Fibroblast of lung (primary cell): ENCODE data around the gene SCN4A. TPM values are rescaled to one million over a fixed set of nuclear protein-coding genes. Genes with fewer than 3 reads are reported as not detected.

Experiments used
- DNase-seq, 2 donors: peaks; one replicate each; pipeline versions ENCODE4 v3.0.0 to v3.0.0-alpha.2; 2010; ENCODE audit warnings: low read depth in 2 of 2
- H2AFZ ChIP-seq: 2 replicates; pipeline ENCODE4 v1.5.1; 2012; ENCODE audit warnings: low read length, control low read depth, inconsistent platforms
- H3K27ac ChIP-seq: 2 replicates; pipeline ENCODE4 v1.5.1; 2011; ENCODE audit warnings: low read length, control low read depth; ENCODE audit not compliant: insufficient read depth
- H3K27me3 ChIP-seq: 2 replicates; pipeline ENCODE4 v1.5.1; 2011; ENCODE audit warnings: mild to moderate bottlenecking, low read length; ENCODE audit not compliant: control insufficient read depth, insufficient read depth
- H3K36me3 ChIP-seq: 2 replicates; pipeline ENCODE4 v1.5.1; 2011; ENCODE audit warnings: low read length; ENCODE audit not compliant: control insufficient read depth, insufficient read depth
- H3K4me1 ChIP-seq: 2 replicates; pipeline ENCODE4 v1.5.1; 2011; ENCODE audit warnings: low read length; ENCODE audit not compliant: control insufficient read depth, insufficient read depth; ENCODE audit errors: extremely low read depth
- H3K4me2 ChIP-seq: 2 replicates; pipeline ENCODE4 v1.5.1; 2011; ENCODE audit warnings: low read length, control low read depth; ENCODE audit not compliant: insufficient read depth; ENCODE audit errors: extremely low read depth
- H3K4me3 ChIP-seq, 4 experiments: fragments of 200-600 bp in 1 of 4; sonication (generic) in 1 of 4; replicated peaks in 1 of 4; 2 replicates each; pipeline ENCODE4 v1.5.1; 2011 to 2016; ENCODE audit warnings: low read length in 4 of 4, low read depth in 3 of 4, mild to moderate bottlenecking in 3 of 4, control low read depth in 2 of 4, inconsistent platforms in 1 of 4, mixed read lengths in 1 of 4; ENCODE audit not compliant: insufficient read depth in 1 of 4; ENCODE audit errors: control extremely low read depth in 1 of 4
- H3K79me2 ChIP-seq: 2 replicates; pipeline ENCODE4 v1.5.1; 2012; ENCODE audit warnings: mild to moderate bottlenecking, low read length, inconsistent platforms; ENCODE audit not compliant: control insufficient read depth, insufficient read depth
- H3K9ac ChIP-seq: 2 replicates; pipeline ENCODE4 v1.5.1; 2011; ENCODE audit warnings: mild to moderate bottlenecking, low read length, control low read depth; ENCODE audit not compliant: insufficient read depth
- H3K9me3 ChIP-seq: 2 replicates; pipeline ENCODE4 v1.5.1; 2012; ENCODE audit warnings: low read depth, low read length; ENCODE audit not compliant: control insufficient read depth, insufficient read depth
- H4K20me1 ChIP-seq: 2 replicates; pipeline ENCODE4 v1.5.1; 2011; ENCODE audit warnings: low read length; ENCODE audit not compliant: control insufficient read depth, insufficient read depth; ENCODE audit errors: extremely low read depth
- CTCF ChIP-seq, 2 donors: IDR thresholded peaks in 1 of 2; conservative IDR thresholded peaks in 1 of 2; 1 replicate in 1 of 2; 2 replicates in 1 of 2; pipeline ENCODE4 v1.5.1; 2011 to 2012; ENCODE audit warnings: low read length in 2 of 2, control low read depth in 1 of 2, inconsistent platforms in 1 of 2, low read depth in 1 of 2, mild to moderate bottlenecking in 1 of 2
- EZH2 ChIP-seq: IDR thresholded peaks from 2 replicates; pipeline ENCODE4 v1.5.1; 2012; ENCODE audit warnings: low read length, control low read depth, mild to moderate bottlenecking; ENCODE audit errors: missing control alignments
- polyA plus RNA-seq, 2 donors: library from polyadenylated mRNA; depleted of rRNA in 1 of 2; stranded (reverse) in 1 of 2; unstranded in 1 of 2; fragments of >200 nt; gene quantifications; 2 replicates each; pipeline ENCODE4 v1.2.1, GENCODE V29; 2011 to 2012; ENCODE audit warnings: missing spikeins in 1 of 2
- total RNA-seq: library from RNA; depleted of rRNA; stranded (reverse); fragments of >200 nt; gene quantifications from 2 replicates; pipeline ENCODE4 v1.2.1, GENCODE V29; 2014

The SCN4A gene
- total and polyA plus RNA-seq, 2 donors (not counting 1 experiment from before 2014, with no cell fraction given): 0.83 TPM; not detected in 1

GRCh38 chr17:63998721-63999679, 26.3 kb upstream of the SCN4A start:
- Histone ChIP-seq H2AFZ (no peak overlapping the region), H3K9ac (no peak overlapping the region)
- TF ChIP-seq EZH2 (no peak), CTCF (conservative IDR thresholded peaks at IDR 0.05 in 1 of 2, IDR thresholded peaks at IDR 0.05 in 1 of 2; ENCODE audit: low read depth in 1 of 2, low read length in 2 of 2) (no peak)

GRCh38 chr17:63998050-63998720, 25.5 kb upstream of the SCN4A start, which contains the start of gene PRR29:
Gene PRR29, plus strand, starts transcription at chr17:63998351. Its CDS starts 14 bp downstream, at chr17:63998365.
- H2AFZ ChIP-seq: peak within 1 kb of the TSS; percentile 4
- TF ChIP-seq EZH2 (no peak), CTCF (conservative IDR thresholded peaks at IDR 0.05 in 1 of 2, IDR thresholded peaks at IDR 0.05 in 1 of 2; ENCODE audit: low read depth in 1 of 2, low read length in 2 of 2) (no peak)
- no peak within 1 kb of the TSS for H3K9ac ChIP-seq
- H3K36me3 ChIP-seq: no peaks in the 10 kb centered on the region
- no peaks in the 10 kb centered on the region for H3K79me2 ChIP-seq
- H3K4me1 ChIP-seq: peaks cover 3% of the 10 kb centered on the region
- no peaks in the 10 kb centered on the region for H3K9me3 ChIP-seq
- peak within 1 kb of the TSS; percentile 6 to 64 (median 44) for H3K4me3 ChIP-seq
- no peaks in the 10 kb centered on the region for H4K20me1 ChIP-seq
- no peak within 1 kb of the TSS for H3K27ac ChIP-seq
- H3K27me3 ChIP-seq: peaks cover 16% of the 10 kb centered on the region
- H3K4me2 ChIP-seq: peak within 1 kb of the TSS; percentile 26
- peak; percentile 31 to 53 for DNase-seq

More at GRCh38 chr17:63998721-63999679, 26.3 kb upstream of the SCN4A start:
- H4K20me1 ChIP-seq: no peaks in the 10 kb centered on the region
- DNase-seq: no peak
- H3K9me3 ChIP-seq: no peaks in the 10 kb centered on the region
- H3K4me1 ChIP-seq: peaks cover 3% of the 10 kb centered on the region
- H3K4me3 ChIP-seq: peak overlapping the region in 1 of 4 experiments; percentile 64
- H3K27ac ChIP-seq: no peak overlapping the region
- peak overlapping the region; percentile 26 for H3K4me2 ChIP-seq
- H3K27me3 ChIP-seq: peaks cover 16% of the 10 kb centered on the region
- no peaks in the 10 kb centered on the region for H3K79me2 ChIP-seq
- H3K36me3 ChIP-seq: no peaks in the 10 kb centered on the region
